ENCODE measurements around the gene SYNDIG1.

DNA sequence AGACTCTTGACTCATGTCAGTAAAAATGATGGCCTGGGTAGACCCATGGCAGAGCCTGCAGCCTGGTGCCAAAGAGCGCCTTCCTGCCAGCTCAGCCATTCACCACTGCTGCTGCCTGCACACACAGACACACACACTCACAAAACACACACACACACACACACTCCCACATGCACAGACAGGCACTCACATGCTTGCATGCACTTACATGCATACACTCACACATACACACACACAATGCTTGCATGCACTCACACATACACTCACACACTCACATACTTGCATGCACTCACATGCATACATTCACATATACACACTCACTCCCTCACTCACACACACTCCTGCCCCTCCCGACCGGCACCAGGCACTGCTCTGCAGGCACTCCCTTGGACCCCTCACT, 18.0 kb upstream of the SYNDIG1 start:
- TF ChIP-seq, protein P1, sequence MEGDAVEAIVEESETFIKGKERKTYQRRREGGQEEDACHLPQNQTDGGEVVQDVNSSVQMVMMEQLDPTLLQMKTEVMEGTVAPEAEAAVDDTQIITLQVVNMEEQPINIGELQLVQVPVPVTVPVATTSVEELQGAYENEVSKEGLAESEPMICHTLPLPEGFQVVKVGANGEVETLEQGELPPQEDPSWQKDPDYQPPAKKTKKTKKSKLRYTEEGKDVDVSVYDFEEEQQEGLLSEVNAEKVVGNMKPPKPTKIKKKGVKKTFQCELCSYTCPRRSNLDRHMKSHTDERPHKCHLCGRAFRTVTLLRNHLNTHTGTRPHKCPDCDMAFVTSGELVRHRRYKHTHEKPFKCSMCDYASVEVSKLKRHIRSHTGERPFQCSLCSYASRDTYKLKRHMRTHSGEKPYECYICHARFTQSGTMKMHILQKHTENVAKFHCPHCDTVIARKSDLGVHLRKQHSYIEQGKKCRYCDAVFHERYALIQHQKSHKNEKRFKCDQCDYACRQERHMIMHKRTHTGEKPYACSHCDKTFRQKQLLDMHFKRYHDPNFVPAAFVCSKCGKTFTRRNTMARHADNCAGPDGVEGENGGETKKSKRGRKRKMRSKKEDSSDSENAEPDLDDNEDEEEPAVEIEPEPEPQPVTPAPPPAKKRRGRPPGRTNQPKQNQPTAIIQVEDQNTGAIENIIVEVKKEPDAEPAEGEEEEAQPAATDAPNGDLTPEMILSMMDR (conservative IDR thresholded peaks at IDR 0.05; ENCODE audit: low read depth, low read length), result no peak
- TF ChIP-seq EZH2 (IDR thresholded peaks at IDR 0.05; ENCODE audit: borderline replicate concordance, low read depth, low read length, poor library complexity, severe bottlenecking), result no peak

Data from A673 (cell line).